ENCODE measurements around the gene AADACL4. TPM values are rescaled to one million over a fixed set of nuclear protein-coding genes. Genes with fewer than 3 reads are reported as not detected.

Gene AADACL4
- total and polyA plus RNA-seq, 11 donors: not detected

GRCh38 chr1:12616709-12617373 is 27.0 kb upstream of the AADACL4 start:
- Histone ChIP-seq H3K9me3 (no peaks in the 10 kb centered on the region), H3K36me3 (peaks cover 0 to 17% (median 12%) of the 10 kb centered on the region in 9 donors), H3K27me3 (no peaks in the 10 kb centered on the region), H3K27ac (peak overlapping the region; percentile 91 to 98 (median 95)), H3K4me1 (peaks cover 0 to 64% (median 44%) of the 10 kb centered on the region in 12 donors), H3K4me3 (peak overlapping the region; percentile 63 to 97 (median 77))
- WGBS, 4 donors: 1 to 3% (median 2%) methylated on average over 28 to 53 of the region's 53 CpGs
- TF ChIP-seq, protein P1, sequence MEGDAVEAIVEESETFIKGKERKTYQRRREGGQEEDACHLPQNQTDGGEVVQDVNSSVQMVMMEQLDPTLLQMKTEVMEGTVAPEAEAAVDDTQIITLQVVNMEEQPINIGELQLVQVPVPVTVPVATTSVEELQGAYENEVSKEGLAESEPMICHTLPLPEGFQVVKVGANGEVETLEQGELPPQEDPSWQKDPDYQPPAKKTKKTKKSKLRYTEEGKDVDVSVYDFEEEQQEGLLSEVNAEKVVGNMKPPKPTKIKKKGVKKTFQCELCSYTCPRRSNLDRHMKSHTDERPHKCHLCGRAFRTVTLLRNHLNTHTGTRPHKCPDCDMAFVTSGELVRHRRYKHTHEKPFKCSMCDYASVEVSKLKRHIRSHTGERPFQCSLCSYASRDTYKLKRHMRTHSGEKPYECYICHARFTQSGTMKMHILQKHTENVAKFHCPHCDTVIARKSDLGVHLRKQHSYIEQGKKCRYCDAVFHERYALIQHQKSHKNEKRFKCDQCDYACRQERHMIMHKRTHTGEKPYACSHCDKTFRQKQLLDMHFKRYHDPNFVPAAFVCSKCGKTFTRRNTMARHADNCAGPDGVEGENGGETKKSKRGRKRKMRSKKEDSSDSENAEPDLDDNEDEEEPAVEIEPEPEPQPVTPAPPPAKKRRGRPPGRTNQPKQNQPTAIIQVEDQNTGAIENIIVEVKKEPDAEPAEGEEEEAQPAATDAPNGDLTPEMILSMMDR (IDR thresholded peaks at IDR 0.05): no peak
- no peak for TF ChIP-seq POLR2A (IDR thresholded peaks at IDR 0.05)
- peak in 3 of 4 donors; percentile 2 to 10 (median 8) for ATAC-seq
- peak in 4 of 5 donors; percentile 40 to 78 (median 60) for DNase-seq
- intact Hi-C loops (cut with DNase I): loop anchor here in 9 of 10 donors (1.0 to 10.0 kb wide), 15 partner anchors 16 to 275 kb away; no protein-coding TSS in a partner anchor

DNA sequence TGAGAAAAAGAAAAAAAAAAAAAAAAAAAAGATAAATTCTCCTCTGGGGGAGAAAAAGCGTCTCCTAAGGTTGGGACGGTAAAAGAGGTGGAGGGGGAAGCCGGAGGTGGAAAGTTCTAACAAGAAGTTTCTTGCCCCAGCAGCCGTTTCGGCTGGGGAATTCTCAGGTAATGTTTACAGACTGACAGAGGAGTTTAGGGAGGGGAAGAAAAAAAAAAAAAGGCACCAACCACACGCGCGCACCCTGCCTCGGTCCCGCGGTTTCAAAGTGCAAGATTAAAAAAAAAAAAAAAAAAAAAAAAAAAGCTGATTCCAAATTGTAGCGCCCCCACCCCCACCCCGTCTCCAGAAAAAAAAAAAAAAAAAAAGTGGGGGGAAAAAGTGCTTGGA is 26.4 kb upstream of the AADACL4 start:
- Histone ChIP-seq H3K27me3 (no peaks in the 10 kb centered on the region), H3K27ac (peak overlapping the region; percentile 91 to 98 (median 95)), H3K9me3 (no peaks in the 10 kb centered on the region), H3K4me1 (peaks cover 0 to 70% (median 51%) of the 10 kb centered on the region in 12 donors), H3K36me3 (peaks cover 0 to 10% (median 5%) of the 10 kb centered on the region in 9 donors), H3K4me3 (peak overlapping the region; percentile 63 to 97 (median 77))
- 0 to 1% (median 0%) methylated on average over 12 to 13 of the region's 13 CpGs for WGBS, 4 donors
- ATAC-seq: no peak
- TF ChIP-seq POLR2A (IDR thresholded peaks at IDR 0.05): no peak
- TF ChIP-seq, protein P1 (IDR thresholded peaks at IDR 0.05): no peak
- intact Hi-C loops (cut with DNase I): loop anchor here in 8 of 10 donors (2.0 to 10.0 kb wide), 14 partner anchors 17 to 275 kb away; no protein-coding TSS in a partner anchor
- DNase-seq: peak in 1 of 5 donors; percentile 14

DNA sequence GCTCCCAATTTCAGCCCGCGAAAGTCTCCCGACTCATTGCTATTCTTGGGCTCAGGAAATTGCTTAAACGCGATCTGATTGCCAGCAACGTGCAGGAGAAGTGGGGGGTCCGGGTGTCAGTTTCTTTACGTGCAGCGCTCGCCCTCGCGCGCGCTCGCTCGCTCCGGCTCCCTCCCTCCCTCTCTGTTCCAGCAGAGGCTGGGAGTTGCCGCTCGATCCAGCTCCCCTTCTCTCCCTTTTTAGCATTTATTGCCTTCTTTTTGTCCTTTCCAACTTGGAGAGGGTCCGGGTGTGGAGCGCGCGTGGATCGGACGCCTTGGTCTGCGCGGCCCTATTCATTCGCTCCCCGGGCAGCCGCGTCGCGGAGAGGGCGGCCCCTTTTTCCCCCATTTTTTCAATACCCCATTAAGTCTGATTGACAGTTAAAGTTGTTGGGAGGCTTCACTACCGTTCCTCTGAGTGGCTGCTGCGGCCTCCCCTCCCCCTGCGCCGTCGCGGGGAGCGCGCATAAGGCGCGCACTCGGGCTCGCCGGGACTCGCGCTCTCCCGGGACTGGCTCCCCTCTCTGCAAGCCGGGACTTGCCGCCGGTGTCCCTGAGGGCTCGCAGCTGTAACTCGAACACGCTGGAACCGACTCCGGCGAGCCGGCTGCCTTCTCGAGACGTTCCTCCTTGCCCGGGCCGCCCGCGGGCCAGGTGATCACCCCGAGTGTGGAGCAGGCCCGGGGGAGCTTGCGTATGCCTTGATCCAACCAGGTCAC is 25.8 kb upstream of the AADACL4 start, which contains the start of gene DHRS3:
TSS of gene DHRS3 (minus strand) at position 310 of the 760 bp plus-strand sequence. CDS start 862 bp downstream, outside the sequence.
- WGBS, 4 donors: 0 to 1% (median 0%) methylated on average over 42 to 69 of the region's 69 CpGs
- Histone ChIP-seq H3K27ac (peak within 1 kb of the TSS; percentile 91 to 98 (median 95)), H3K27me3 (no peaks in the 10 kb centered on the region), H3K9me3 (no peaks in the 10 kb centered on the region), H3K4me3 (peak within 1 kb of the TSS; percentile 63 to 97 (median 77)), H3K36me3 (peaks cover 0 to 7% (median 0%) of the 10 kb centered on the region in 9 donors), H3K4me1 (peaks cover 0 to 74% (median 54%) of the 10 kb centered on the region in 12 donors)
- TF ChIP-seq, protein P1 (IDR thresholded peaks at IDR 0.05): no peak
- TF ChIP-seq POLR2A (IDR thresholded peaks at IDR 0.05): peak in 1 of 2 donors; percentile 53
- DNase-seq (peak; percentile 78 to 91 (median 85)), ATAC-seq (peak; percentile 46 to 78 (median 72))
- intact Hi-C loops (cut with DNase I): loop anchor here in 8 of 10 donors (2.0 to 10.0 kb wide), 15 partner anchors 17 to 276 kb away; no protein-coding TSS in a partner anchor

Data from heart left ventricle (tissue), 16 donors.